Non-pigmented ciliary epithelial cell (primary cell): Measurements from ENCODE around the gene P3H4.
"Not testable (repeated sequence)": the region's sequence is repeated elsewhere in the genome, so short reads cannot be mapped to it uniquely, and the experiment has no call there.

Source experiments
- DNase-seq: peaks from one replicate; pipeline ENCODE4 v3.0.0-alpha.2; 2010; ENCODE audit warnings: low read depth

P3H4 gene

GRCh38 chr17:41792845-41793783 lies 18.6 kb downstream of the P3H4 start:
- DNase-seq = no peak

- no peak for DNase-seq
Measured at GRCh38 chr17:41787021-41787418, 24.7 kb downstream of the P3H4 start.

- peak; percentile 97 for DNase-seq
Measured at GRCh38 chr17:41786227-41787020, 25.3 kb downstream of the P3H4 start, which contains the start of gene JUP. Gene JUP, minus strand, starts transcription at chr17:41786711. Its CDS starts 14,857 bp downstream, at chr17:41771854.

GRCh38 chr17:41785859-41786226 lies 25.9 kb downstream of the P3H4 start:
- no peak for DNase-seq

GRCh38 chr17:41785091-41785858 lies 26.5 kb downstream of the P3H4 start:
- no peak for DNase-seq

GRCh38 chr17:41784207-41784744 lies 27.5 kb downstream of the P3H4 start:
- DNase-seq = no peak

GRCh38 chr17:41782142-41782541 lies 29.6 kb downstream of the P3H4 start:
- DNase-seq = no peak

- no peak for DNase-seq
Measured at GRCh38 chr17:41781404-41782110, 30.2 kb downstream of the P3H4 start.

- DNase-seq = no peak
Measured at GRCh38 chr17:41779954-41780353, 31.8 kb downstream of the P3H4 start.

GRCh38 chr17:41777574-41778188 lies 34.1 kb downstream of the P3H4 start:
- no peak for DNase-seq

- DNase-seq = no peak
Measured at GRCh38 chr17:41777157-41777573, 34.6 kb downstream of the P3H4 start.

GRCh38 chr17:41776262-41776900 lies 35.4 kb downstream of the P3H4 start:
- not testable (repeated sequence) for DNase-seq

GRCh38 chr17:41775394-41776226 lies 36.1 kb downstream of the P3H4 start:
- DNase-seq = no peak

GRCh38 chr17:41773731-41774193 lies 38.0 kb downstream of the P3H4 start:
- no peak for DNase-seq

GRCh38 chr17:41773190-41773588 lies 38.6 kb downstream of the P3H4 start:
- DNase-seq = peak; percentile 71

GRCh38 chr17:41772586-41773189 lies 39.1 kb downstream of the P3H4 start:
- no peak for DNase-seq

GRCh38 chr17:41772218-41772585 lies 39.5 kb downstream of the P3H4 start:
- no peak for DNase-seq

GRCh38 chr17:41771389-41772206 lies 40.2 kb downstream of the P3H4 start:
- DNase-seq = no peak
